Measurements from ENCODE around the gene CERK.

- TF ChIP-seq POLR2A (IDR thresholded peaks at IDR 0.05; ENCODE audit: low read depth) = no peak
- no peak for TF ChIP-seq CTCF (IDR thresholded peaks at IDR 0.05)
Measured at GRCh38 chr22:46654426-46654825, 83.6 kb downstream of the CERK start.

Measured in esophagus muscularis mucosa (tissue), 3 donors.